Activated T-cell treated with anti-CD3 and anti-CD28 coated beads for 48 hours (primary cell): ENCODE results near the gene TRANK1.
A peak's percentile ranks its signal among the peaks of the same experiment; 100 is the strongest.
"Not testable (repeated sequence)": the region's sequence is repeated elsewhere in the genome, so short reads cannot be mapped to it uniquely, and the experiment has no call there.

Source experiments
- DNase-seq: peaks from one replicate; pipeline ENCODE4 v3.0.0-alpha.2; 2020; ENCODE audit warnings: low read depth

Gene TRANK1

GRCh38 chr3:36892457-36893136, 52.3 kb downstream of the TRANK1 start:
- no peak for DNase-seq

GRCh38 chr3:36891701-36892160, 53.1 kb downstream of the TRANK1 start:
- no peak for DNase-seq

DNA sequence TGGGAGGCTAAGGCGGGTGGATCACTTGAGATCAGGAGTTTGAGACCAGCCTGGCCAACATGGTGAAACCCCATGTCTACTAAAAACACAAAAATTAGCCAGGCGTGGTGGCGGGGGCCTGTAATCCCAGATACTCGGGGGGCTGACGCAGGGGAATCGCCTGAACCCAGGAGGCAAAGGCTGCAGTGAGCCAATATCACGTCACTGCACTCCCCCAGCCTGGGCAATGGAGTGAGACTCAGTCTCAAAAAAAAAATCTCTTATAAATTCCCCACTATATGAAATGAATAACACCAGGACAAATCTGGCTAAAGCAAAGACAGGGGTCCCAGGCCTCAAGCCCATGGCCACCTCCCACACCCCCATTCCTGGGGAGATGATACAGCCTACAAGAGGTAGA, 53.8 kb downstream of the TRANK1 start:
- DNase-seq = not testable (repeated sequence)

DNA sequence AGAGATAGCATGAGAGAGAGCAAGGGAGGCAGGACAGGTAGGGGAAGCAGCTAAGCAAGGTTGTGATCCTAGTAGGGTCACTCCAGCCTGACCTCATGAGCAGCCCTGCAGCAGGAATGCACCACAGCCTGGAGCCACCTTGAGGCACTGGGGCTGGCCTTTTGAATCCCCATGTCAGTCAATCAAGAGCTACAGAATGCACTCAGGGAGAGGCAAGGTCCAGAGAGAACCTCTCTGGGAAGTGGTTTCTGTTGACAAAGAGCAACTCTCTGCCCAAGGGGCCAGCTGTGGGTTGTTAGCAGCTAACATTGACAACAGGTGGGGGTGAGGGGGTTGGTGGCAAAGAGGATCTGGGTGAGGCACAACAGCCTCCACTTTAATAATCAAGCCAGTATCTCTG, 54.6 kb downstream of the TRANK1 start:
- DNase-seq = no peak

DNA sequence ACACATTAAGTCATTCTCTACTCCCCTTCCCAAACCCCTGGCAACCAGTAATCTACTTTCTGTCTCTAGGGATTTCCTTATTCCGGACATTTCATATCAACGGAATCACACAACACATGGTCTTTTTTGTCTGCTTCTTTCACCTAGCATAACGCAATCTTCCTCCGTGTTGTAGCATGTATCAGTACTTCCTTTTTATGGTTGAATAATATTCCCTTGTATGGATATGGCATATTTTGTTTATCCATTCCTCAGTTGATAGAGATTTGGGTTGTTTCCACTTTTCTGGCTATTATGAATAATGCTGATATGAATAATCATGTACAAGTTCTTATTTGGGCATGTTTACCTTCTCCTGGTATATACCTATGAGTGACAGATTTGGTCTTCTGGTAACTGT, 63.1 kb downstream of the TRANK1 start:
- DNase-seq = no peak

GRCh38 chr3:36879842-36880241, 65.0 kb downstream of the TRANK1 start:
- DNase-seq = not testable (repeated sequence)

GRCh38 chr3:36877930-36878685, 66.7 kb downstream of the TRANK1 start:
- no peak for DNase-seq

DNA sequence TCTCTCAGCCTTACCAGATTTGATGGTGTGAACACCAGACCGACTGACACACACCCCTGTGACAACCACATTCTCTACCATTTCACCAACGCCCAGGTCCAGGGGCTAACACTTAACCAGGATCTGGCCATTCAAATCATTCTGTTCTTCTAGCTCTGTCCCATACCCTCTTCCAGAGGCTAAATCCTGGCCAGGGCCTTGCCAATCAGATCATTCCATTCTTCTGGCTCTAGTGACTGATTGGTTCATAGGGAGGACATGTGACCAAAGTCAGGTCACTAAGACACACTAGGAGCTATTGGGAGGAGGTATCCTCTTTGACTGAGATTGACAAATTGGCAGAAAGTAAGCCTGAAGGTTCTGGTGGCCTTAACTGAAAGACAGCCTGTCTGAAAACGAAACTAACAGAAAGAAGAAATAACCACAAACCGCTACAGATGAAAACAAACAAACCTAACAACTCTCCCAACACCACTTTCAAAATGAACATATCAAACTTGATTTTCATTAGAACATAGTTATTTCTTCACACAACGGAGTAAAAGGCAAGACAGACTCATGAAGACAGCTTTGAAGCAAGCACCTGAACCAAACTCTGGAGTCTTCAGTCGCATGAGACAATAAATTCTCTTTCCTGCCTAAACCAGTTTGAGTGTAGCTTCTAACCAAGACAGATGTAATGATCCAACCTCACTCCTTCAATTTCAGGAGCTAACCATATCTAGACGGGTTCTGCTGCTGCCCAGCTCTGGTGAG, 68.5 kb downstream of the TRANK1 start:
- no peak for DNase-seq

DNA sequence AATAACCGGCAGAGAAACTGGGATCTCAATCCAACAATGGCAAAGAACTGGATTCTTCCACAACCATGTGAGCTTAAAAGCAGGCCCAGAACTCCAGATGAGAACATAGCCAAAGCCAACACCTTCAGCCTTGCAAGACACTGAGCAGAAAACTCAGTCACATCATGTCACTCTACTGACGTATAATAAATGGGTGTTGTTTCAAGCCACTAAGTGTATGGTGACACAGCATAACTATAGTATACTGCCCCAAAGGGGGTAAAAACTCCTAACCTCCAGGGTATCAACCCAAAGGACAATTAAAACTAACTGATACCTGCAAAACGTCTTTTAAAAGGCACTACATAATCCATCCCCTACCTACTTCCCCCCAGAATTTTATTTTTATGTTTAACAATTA, 69.5 kb downstream of the TRANK1 start:
- DNase-seq = no peak

- DNase-seq = no peak
Measured at GRCh38 chr3:36874424-36874823, 70.4 kb downstream of the TRANK1 start.

GRCh38 chr3:36871379-36872126, 73.3 kb downstream of the TRANK1 start:
- no peak for DNase-seq

GRCh38 chr3:36868614-36869436, 76.0 kb downstream of the TRANK1 start:
- DNase-seq = peak; percentile 22

DNA sequence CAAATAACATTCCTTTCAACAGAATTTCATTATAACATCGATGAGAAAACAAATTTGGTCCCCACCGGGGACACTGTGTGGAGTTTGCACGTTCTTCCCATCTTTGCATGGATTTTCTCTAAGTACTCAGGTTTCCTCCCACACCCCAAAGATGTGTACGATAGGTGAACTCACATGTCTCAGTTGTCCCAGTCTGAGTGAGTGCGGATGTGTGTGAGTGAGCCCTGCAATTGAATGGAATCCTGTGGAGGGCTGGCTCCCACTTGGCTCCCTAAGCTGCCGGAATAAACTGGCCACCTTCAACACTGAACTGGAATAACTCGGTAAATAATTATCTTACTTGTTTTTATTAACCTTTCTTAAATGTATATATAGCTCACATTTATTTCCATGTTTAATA, 77.0 kb downstream of the TRANK1 start:
- DNase-seq = no peak

- no peak for DNase-seq
Measured at GRCh38 chr3:36866368-36866767, 78.5 kb downstream of the TRANK1 start.

DNA sequence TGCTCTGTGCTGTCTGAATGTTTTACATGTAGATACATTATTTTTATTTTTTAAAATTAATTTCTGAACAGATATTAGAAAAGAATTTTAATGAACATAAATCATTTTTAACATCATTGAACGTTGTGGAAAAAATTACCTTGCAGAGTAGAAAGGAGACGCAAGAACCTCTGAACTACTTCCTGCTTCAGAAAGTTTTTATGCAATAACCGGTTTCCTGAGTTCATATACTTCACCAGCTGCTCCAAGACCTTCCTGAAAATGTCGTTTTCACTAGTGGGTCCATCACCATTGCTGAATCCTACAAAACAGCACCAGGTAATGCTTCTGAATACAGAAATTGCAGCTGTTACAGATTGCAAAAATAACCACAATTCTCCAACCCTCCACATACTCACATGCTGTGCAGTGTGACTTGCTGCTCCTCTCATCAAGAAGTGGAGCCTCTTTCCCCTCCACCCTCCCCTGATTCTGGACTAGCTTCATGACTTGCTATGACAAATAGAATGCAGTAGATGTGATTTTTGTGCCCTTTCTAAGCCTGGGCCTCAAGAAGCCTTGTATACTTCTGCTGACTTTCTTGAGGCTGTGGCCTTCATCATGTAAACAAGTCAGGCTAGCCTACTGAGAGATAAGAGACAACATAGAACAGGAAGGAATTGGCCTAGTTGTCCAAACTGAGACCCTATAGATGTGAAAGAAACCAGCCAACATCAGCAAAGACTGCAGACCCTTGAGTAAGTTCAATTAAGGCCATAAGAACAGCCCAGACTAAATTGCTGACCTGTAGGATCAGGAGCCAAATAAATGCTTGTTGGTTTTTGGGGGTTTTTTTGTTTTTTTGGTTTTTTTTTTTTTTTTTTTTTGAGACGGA, 80.4 kb downstream of the TRANK1 start:
- no peak for DNase-seq

DNA sequence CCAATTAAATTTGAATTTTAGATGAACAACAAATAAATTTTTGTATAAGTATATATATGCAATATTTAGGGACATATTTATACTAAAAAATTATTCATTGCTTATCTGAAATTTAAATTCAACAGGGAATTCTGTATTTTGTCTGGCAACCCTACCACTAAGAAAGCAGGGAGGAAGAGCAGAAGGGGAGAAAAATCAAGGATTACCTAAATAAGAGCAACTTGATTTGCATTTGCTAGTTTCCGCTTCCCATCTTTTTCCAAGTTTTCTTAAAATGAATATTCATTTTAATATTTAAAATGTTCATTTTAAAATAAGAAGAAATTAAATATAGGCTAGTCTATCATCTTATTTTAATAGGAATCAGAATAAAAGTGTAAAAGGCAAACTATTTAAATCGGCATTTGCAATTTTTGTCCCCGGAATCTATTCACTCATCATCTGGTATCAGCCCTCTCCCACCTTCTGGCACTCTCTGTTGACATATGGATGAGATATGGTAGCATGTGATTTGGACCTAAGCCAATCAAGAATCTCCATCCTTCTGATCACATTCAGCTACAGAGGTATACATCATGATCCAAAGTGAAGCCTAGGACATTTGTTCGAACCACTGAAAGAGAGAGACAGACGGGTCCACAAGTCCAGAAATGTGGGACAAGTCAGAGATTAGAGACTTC, 82.6 kb downstream of the TRANK1 start:
- no peak for DNase-seq

GRCh38 chr3:36859494-36859893, 85.4 kb downstream of the TRANK1 start:
- no peak for DNase-seq

- DNase-seq = no peak
Measured at GRCh38 chr3:36852071-36852470, 92.8 kb downstream of the TRANK1 start.

DNA sequence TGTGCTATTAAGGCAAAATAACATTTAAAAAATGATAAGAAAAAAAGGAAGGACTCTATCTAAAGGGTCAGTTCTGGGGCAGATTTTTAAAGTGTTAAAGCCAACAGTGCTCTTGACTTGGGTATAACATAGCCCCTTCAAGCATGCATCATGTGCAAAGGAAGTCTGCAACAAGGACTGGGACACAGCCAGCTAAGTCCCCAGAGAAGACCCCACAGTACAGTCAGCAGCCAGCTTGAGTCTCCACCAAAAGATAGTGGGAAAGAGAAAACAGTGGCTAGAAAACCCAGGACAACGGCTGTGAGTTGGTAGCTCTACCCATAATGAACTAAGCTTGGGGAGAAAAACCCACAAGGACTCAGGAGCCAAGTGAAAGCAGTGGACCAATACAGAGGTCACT, 94.1 kb downstream of the TRANK1 start:
- DNase-seq = no peak

GRCh38 chr3:36846406-36846805, 98.4 kb downstream of the TRANK1 start:
- DNase-seq = no peak
